ENCODE results near the gene SAMD11.
A peak's percentile ranks its signal among the peaks of the same experiment; 100 is the strongest.

The SAMD11 gene

GRCh38 chr1:904310-904950 lies 19.3 kb upstream of the SAMD11 start:
- DNase-seq (ENCODE audit: low read depth), result peak; percentile 81

- no peak for DNase-seq (ENCODE audit: low read depth)
These were observed 18.5 kb upstream of the SAMD11 start for GRCh38 chr1:905071-905749.

GRCh38 chr1:905811-906599 lies 17.7 kb upstream of the SAMD11 start:
- DNase-seq (ENCODE audit: low read depth), result no peak

GRCh38 chr1:906600-907420 lies 16.9 kb upstream of the SAMD11 start:
- no peak for DNase-seq (ENCODE audit: low read depth)

- no peak for DNase-seq (ENCODE audit: low read depth)
These were observed 15.9 kb upstream of the SAMD11 start for GRCh38 chr1:907611-908451.

GRCh38 chr1:908661-909060 lies 15.1 kb upstream of the SAMD11 start:
- no peak for DNase-seq (ENCODE audit: low read depth)

GRCh38 chr1:909861-910310 lies 13.8 kb upstream of the SAMD11 start:
- DNase-seq (ENCODE audit: low read depth), result no peak

GRCh38 chr1:910311-910880 lies 13.3 kb upstream of the SAMD11 start:
- DNase-seq (ENCODE audit: low read depth), result no peak

GRCh38 chr1:910881-911721 lies 12.6 kb upstream of the SAMD11 start:
- no peak for DNase-seq (ENCODE audit: low read depth)

- DNase-seq (ENCODE audit: low read depth), result no peak
These were observed 11.6 kb upstream of the SAMD11 start for GRCh38 chr1:911875-912739.

GRCh38 chr1:912740-913301 lies 10.9 kb upstream of the SAMD11 start:
- DNase-seq (ENCODE audit: low read depth), result no peak

GRCh38 chr1:913491-914130 lies 10.1 kb upstream of the SAMD11 start:
- DNase-seq (ENCODE audit: low read depth), result no peak

- DNase-seq (ENCODE audit: low read depth), result no peak
These were observed 9.4 kb upstream of the SAMD11 start for GRCh38 chr1:914131-914890.

- DNase-seq (ENCODE audit: low read depth), result no peak
These were observed 8.8 kb upstream of the SAMD11 start for GRCh38 chr1:914891-915280.

GRCh38 chr1:915295-916172 lies 8.2 kb upstream of the SAMD11 start:
- DNase-seq (ENCODE audit: low read depth), result no peak
